ENCODE data around the gene IL26.

DNA sequence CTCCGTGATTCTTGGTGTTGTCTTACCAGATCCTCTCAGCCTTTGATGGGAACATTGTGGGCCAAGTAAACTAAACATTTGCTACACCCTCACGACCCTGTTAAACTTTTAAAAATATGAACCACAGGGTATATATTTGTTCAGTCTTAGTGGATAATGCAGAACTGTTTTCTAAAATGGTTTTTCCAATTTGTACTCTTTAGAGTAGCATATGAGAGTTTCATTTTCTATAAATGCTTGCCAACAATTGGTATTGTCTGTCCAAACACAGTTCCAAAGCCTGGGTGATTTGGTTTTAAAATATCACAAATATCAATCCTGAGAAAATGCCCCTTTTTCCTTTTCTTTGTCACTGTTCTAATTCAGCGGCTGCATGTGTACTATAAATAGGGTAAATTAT is 34.5 kb upstream of the IL26 start:
- TF ChIP-seq, protein P1, sequence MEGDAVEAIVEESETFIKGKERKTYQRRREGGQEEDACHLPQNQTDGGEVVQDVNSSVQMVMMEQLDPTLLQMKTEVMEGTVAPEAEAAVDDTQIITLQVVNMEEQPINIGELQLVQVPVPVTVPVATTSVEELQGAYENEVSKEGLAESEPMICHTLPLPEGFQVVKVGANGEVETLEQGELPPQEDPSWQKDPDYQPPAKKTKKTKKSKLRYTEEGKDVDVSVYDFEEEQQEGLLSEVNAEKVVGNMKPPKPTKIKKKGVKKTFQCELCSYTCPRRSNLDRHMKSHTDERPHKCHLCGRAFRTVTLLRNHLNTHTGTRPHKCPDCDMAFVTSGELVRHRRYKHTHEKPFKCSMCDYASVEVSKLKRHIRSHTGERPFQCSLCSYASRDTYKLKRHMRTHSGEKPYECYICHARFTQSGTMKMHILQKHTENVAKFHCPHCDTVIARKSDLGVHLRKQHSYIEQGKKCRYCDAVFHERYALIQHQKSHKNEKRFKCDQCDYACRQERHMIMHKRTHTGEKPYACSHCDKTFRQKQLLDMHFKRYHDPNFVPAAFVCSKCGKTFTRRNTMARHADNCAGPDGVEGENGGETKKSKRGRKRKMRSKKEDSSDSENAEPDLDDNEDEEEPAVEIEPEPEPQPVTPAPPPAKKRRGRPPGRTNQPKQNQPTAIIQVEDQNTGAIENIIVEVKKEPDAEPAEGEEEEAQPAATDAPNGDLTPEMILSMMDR (IDR thresholded peaks at IDR 0.05), result no peak
- no peak for TF ChIP-seq SIN3A (IDR thresholded peaks at IDR 0.05; ENCODE audit: borderline replicate concordance, insufficient read depth, low read depth, low read length)
